ENCODE measurements around the gene PTPN1.

PTPN1 gene

GRCh38 chr20:50578061-50578777, 68.0 kb downstream of the PTPN1 start:
- ATAC-seq, result peak in 1 of 2 donors; percentile 40

GRCh38 chr20:50578778-50579165, 68.6 kb downstream of the PTPN1 start:
- no peak for ATAC-seq

- ATAC-seq, result no peak
Measured at GRCh38 chr20:50579511-50579910, 69.3 kb downstream of the PTPN1 start.

GRCh38 chr20:50580016-50580747, 70.0 kb downstream of the PTPN1 start:
- ATAC-seq, result peak in 1 of 2 donors; percentile 27

- ATAC-seq, result no peak
Measured at GRCh38 chr20:50580842-50581544, 70.8 kb downstream of the PTPN1 start.

- no peak for ATAC-seq
Measured at GRCh38 chr20:50582092-50582491, 71.9 kb downstream of the PTPN1 start.

GRCh38 chr20:50582591-50583234, 72.5 kb downstream of the PTPN1 start:
- no peak for ATAC-seq

- ATAC-seq, result no peak
Measured at GRCh38 chr20:50583442-50584150, 73.4 kb downstream of the PTPN1 start.

- ATAC-seq, result no peak
Measured at GRCh38 chr20:50584687-50585086, 74.5 kb downstream of the PTPN1 start.

GRCh38 chr20:50585214-50585613, 75.0 kb downstream of the PTPN1 start:
- no peak for ATAC-seq

GRCh38 chr20:50585678-50586077, 75.5 kb downstream of the PTPN1 start:
- ATAC-seq, result no peak

GRCh38 chr20:50586531-50587232, 76.5 kb downstream of the PTPN1 start:
- ATAC-seq, result no peak

GRCh38 chr20:50587291-50587961, 77.2 kb downstream of the PTPN1 start:
- no peak for ATAC-seq

GRCh38 chr20:50588034-50588736, 78.0 kb downstream of the PTPN1 start:
- ATAC-seq, result peak; percentile 69

- ATAC-seq, result no peak
Measured at GRCh38 chr20:50589548-50590347, 79.6 kb downstream of the PTPN1 start.

GRCh38 chr20:50590348-50590664, 80.1 kb downstream of the PTPN1 start:
- ATAC-seq, result no peak

GRCh38 chr20:50591233-50591852, 81.2 kb downstream of the PTPN1 start:
- ATAC-seq, result no peak

- ATAC-seq, result no peak
Measured at GRCh38 chr20:50592282-50593004, 82.3 kb downstream of the PTPN1 start.

- ATAC-seq, result no peak
Measured at GRCh38 chr20:50593005-50593335, 82.8 kb downstream of the PTPN1 start.

Data from activated CD4-positive, CD25-positive, alpha-beta regulatory T cell treated with anti-CD3 and anti-CD28 coated beads, Interleukin-2, amount 50 U/mL, for 24 hours (primary cell).